HPDE6-E6E7 (cell line): ENCODE results near the gene TIGD3.

Source experiments
- DNase-seq: peaks from one replicate; pipeline ENCODE4 v3.0.0; 2011; ENCODE audit warnings: missing footprints; ENCODE audit errors: extremely low spot score

The TIGD3 gene

GRCh38 chr11:65366340-65366773 is 11.8 kb downstream of the TIGD3 start:
- DNase-seq: peak; percentile 85

- no peak for DNase-seq
Observed at GRCh38 chr11:65370659-65371049, 16.1 kb downstream of the TIGD3 start.

- no peak for DNase-seq
Observed at GRCh38 chr11:65373839-65374580, 19.5 kb downstream of the TIGD3 start.

- DNase-seq: no peak
Observed at GRCh38 chr11:65375012-65375411, 20.5 kb downstream of the TIGD3 start.

GRCh38 chr11:65376138-65376713 is 21.7 kb downstream of the TIGD3 start:
- DNase-seq: no peak

GRCh38 chr11:65377036-65377435 is 22.5 kb downstream of the TIGD3 start:
- DNase-seq: no peak

GRCh38 chr11:65377777-65378176 is 23.2 kb downstream of the TIGD3 start:
- no peak for DNase-seq

- DNase-seq: no peak
Observed at GRCh38 chr11:65378208-65378927, 23.8 kb downstream of the TIGD3 start.

- no peak for DNase-seq
Observed at GRCh38 chr11:65378928-65379638, 24.5 kb downstream of the TIGD3 start.

- DNase-seq: no peak
Observed at GRCh38 chr11:65379698-65380459, 25.3 kb downstream of the TIGD3 start.

GRCh38 chr11:65380460-65381119 is 26.0 kb downstream of the TIGD3 start:
- no peak for DNase-seq

GRCh38 chr11:65381716-65382032 is 27.1 kb downstream of the TIGD3 start:
- DNase-seq: peak; percentile 62

- DNase-seq: peak; percentile 90
Observed at GRCh38 chr11:65382033-65382803, 27.7 kb downstream of the TIGD3 start, which contains the start of gene SLC25A45. SLC25A45 (minus strand) TSS chr11:65382646; CDS start chr11:65381951, 695 bp downstream.

- no peak for DNase-seq
Observed at GRCh38 chr11:65382804-65383368, 28.3 kb downstream of the TIGD3 start.

- no peak for DNase-seq
Observed at GRCh38 chr11:65383778-65384177, 29.2 kb downstream of the TIGD3 start.

GRCh38 chr11:65384301-65384889 is 29.8 kb downstream of the TIGD3 start:
- DNase-seq: no peak

- peak; percentile 84 for DNase-seq
Observed at GRCh38 chr11:65386307-65387140, 32.0 kb downstream of the TIGD3 start, which contains the start of gene FRMD8. FRMD8 (plus strand) TSS chr11:65386637; CDS start chr11:65387037, 400 bp downstream.

GRCh38 chr11:65388731-65389130 is 34.2 kb downstream of the TIGD3 start:
- no peak for DNase-seq
